ENCODE results near the gene SCGB3A2.

Gene SCGB3A2

GRCh38 chr5:147918101-147918685 is 39.7 kb downstream of the SCGB3A2 start:
- Histone ChIP-seq H3K4me2 (ENCODE audit: low read length) (no peak overlapping the region), H3K27ac (no peak overlapping the region), H3K4me1 (no peaks in the 10 kb centered on the region), H2AFZ (no peak overlapping the region), H3K27me3 (ENCODE audit: control insufficient read depth, insufficient read depth, low read length) (no peaks in the 10 kb centered on the region), H3K4me3 (ENCODE audit: low read depth, low read length) (no peak overlapping the region), H3K9ac (no peak overlapping the region), H3K36me3 (ENCODE audit: control insufficient read depth, insufficient read depth, low read length) (no peaks in the 10 kb centered on the region), H3K9me3 (ENCODE audit: control insufficient read depth, low read length) (no peaks in the 10 kb centered on the region), H3K79me2 (no peaks in the 10 kb centered on the region)
- no peak for TF ChIP-seq CTCF (IDR thresholded peaks at IDR 0.05)

DNA sequence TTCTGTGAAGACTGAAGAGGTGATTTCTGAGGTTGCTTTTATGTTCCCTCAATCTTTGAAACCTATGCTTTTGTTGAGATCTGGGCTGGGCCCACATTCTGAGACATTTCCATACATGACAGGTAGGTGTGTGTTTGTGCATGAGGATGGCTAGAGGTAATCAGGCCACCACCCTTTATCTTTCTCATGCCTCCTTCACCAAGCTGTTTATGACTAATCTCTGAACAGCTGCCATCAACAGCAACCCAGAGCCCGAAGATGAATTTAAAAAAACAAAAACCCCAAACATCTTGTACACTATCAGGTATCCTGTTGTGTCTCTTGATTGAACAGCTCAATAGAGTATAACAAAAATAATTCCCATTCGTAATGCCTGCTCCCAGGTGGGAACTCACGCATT is 40.4 kb downstream of the SCGB3A2 start:
- Histone ChIP-seq H3K27ac (no peak overlapping the region), H3K79me2 (no peaks in the 10 kb centered on the region), H3K4me2 (ENCODE audit: low read length) (no peak overlapping the region), H3K27me3 (ENCODE audit: control insufficient read depth, insufficient read depth, low read length) (no peaks in the 10 kb centered on the region), H2AFZ (no peak overlapping the region), H3K36me3 (ENCODE audit: control insufficient read depth, insufficient read depth, low read length) (no peaks in the 10 kb centered on the region), H3K9me3 (ENCODE audit: control insufficient read depth, low read length) (no peaks in the 10 kb centered on the region), H3K4me1 (no peaks in the 10 kb centered on the region), H3K9ac (no peak overlapping the region), H3K4me3 (ENCODE audit: low read depth, low read length) (no peak overlapping the region)
- no peak for TF ChIP-seq CTCF (IDR thresholded peaks at IDR 0.05)

GRCh38 chr5:147920420-147921030 is 42.0 kb downstream of the SCGB3A2 start:
- no peaks in the 10 kb centered on the region for H3K36me3 ChIP-seq (ENCODE audit: control insufficient read depth, insufficient read depth, low read length)
- no peak overlapping the region for H2AFZ ChIP-seq
- H3K4me2 ChIP-seq (ENCODE audit: low read length) = no peak overlapping the region
- H3K27ac ChIP-seq = no peak overlapping the region
- H3K4me3 ChIP-seq (ENCODE audit: low read depth, low read length) = no peak overlapping the region
- H3K27me3 ChIP-seq (ENCODE audit: control insufficient read depth, insufficient read depth, low read length) = no peaks in the 10 kb centered on the region
- no peaks in the 10 kb centered on the region for H3K79me2 ChIP-seq
- no peaks in the 10 kb centered on the region for H3K9me3 ChIP-seq (ENCODE audit: control insufficient read depth, low read length)
- no peak overlapping the region for H3K9ac ChIP-seq
- no peak for TF ChIP-seq CTCF (IDR thresholded peaks at IDR 0.05)
- H3K4me1 ChIP-seq = no peaks in the 10 kb centered on the region

DNA sequence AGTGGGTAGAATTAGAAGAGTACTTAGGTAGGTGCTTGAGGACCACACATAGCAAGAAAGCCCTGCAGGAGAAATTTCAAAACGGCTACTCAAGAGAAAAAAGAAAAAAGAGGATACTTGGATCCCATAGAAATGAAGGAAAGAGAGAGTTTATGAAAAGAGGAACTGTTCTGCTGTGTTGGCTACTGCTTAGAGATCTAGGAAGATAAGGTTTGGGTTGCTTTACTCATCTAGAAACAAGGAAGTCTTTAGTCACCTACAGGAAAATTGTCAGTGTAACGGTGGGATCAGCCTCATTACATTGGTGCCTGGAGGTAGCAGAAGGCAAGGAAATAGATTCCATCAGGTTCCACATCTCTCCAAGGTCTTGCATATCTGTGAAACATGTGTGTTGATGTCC is 42.6 kb downstream of the SCGB3A2 start:
- no peak overlapping the region for H3K4me2 ChIP-seq (ENCODE audit: low read length)
- TF ChIP-seq CTCF (IDR thresholded peaks at IDR 0.05) = no peak
- H3K9me3 ChIP-seq (ENCODE audit: control insufficient read depth, low read length) = no peaks in the 10 kb centered on the region
- H3K27ac ChIP-seq = no peak overlapping the region
- no peak overlapping the region for H2AFZ ChIP-seq
- H3K4me1 ChIP-seq = no peaks in the 10 kb centered on the region
- H3K9ac ChIP-seq = no peak overlapping the region
- H3K4me3 ChIP-seq (ENCODE audit: low read depth, low read length) = no peak overlapping the region
- no peaks in the 10 kb centered on the region for H3K36me3 ChIP-seq (ENCODE audit: control insufficient read depth, insufficient read depth, low read length)
- no peaks in the 10 kb centered on the region for H3K79me2 ChIP-seq
- H3K27me3 ChIP-seq (ENCODE audit: control insufficient read depth, insufficient read depth, low read length) = no peaks in the 10 kb centered on the region

DNA sequence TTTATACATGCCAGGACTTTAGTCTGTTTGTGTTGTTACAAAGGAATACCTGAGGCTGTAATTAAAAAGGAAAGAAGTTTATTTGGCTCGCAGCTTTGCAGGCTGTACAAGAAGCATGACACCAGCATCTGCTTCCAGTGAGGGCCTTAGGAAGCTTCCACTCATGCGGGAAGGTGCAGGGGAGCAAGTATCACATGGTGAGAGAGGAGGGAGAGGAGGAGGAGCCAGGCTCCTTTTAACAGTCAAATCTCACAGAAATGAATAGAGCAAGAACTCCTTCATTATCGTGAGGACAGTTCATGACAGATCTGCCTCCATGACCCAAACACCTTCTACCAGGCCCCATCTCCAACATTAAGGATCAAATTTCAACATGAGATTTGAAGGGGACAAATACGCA is 46.5 kb downstream of the SCGB3A2 start:
- no peaks in the 10 kb centered on the region for H3K9me3 ChIP-seq (ENCODE audit: control insufficient read depth, low read length)
- H3K4me3 ChIP-seq (ENCODE audit: low read depth, low read length) = no peak overlapping the region
- H3K4me1 ChIP-seq = no peaks in the 10 kb centered on the region
- no peak overlapping the region for H2AFZ ChIP-seq
- TF ChIP-seq CTCF (IDR thresholded peaks at IDR 0.05) = no peak
- no peak overlapping the region for H3K27ac ChIP-seq
- no peaks in the 10 kb centered on the region for H3K36me3 ChIP-seq (ENCODE audit: control insufficient read depth, insufficient read depth, low read length)
- no peak overlapping the region for H3K4me2 ChIP-seq (ENCODE audit: low read length)
- H3K79me2 ChIP-seq = no peaks in the 10 kb centered on the region
- H3K9ac ChIP-seq = no peak overlapping the region
- H3K27me3 ChIP-seq (ENCODE audit: control insufficient read depth, insufficient read depth, low read length) = no peaks in the 10 kb centered on the region
